HepG2 (cell line): Measurements from ENCODE around the gene WNT3A. TPM values are rescaled to one million over a fixed set of nuclear protein-coding genes. Genes with fewer than 3 reads are reported as not detected.

ENCODE experiments used
- ATAC-seq: fragments of 200-7000 bp; cut with Tn5 transposase; 3 replicates; pipeline ENCODE4 v1.9.1; 2020; ENCODE audit warnings: mild to moderate bottlenecking, moderate library complexity
- BruUV-seq: library from RNA; stranded (reverse); fragments of 400-500 nt; replicated peaks from 2 replicates; lab custom pipeline; 2021; lab: Mats Ljungman, UMichigan
- CTCF ChIA-PET: fragments of 300-600 bp; formaldehyde crosslinking; extraction: SDS; loops from one replicate; lab custom pipeline; 2021; ENCODE audit warnings: low total read pairs, inconsistent platforms, low intra/inter-chr PET ratio; lab: Yijun Ruan, JAX
- POLR2A ChIA-PET: fragments of 350-600 bp; sonication (Branson Sonifier 250); formaldehyde crosslinking; loops from one replicate; lab custom pipeline; 2020; ENCODE audit warnings: antibody characterized with exemption, inconsistent platforms; lab: Yijun Ruan, JAX
- DNase-seq: peaks from one replicate; pipeline ENCODE4 v3.0.0-alpha.2; 2015; ENCODE audit warnings: low spot score
- FAIRE-seq: peaks from 3 replicates; lab custom pipeline; 2011; peaks lifted over from hg19 to GRCh38; lab: Jason Lieb, UNC
- H2AFZ ChIP-seq: one replicate; pipeline ENCODE4 v1.6.1; 2011; ENCODE audit warnings: low read length, inconsistent platforms
- H3K27ac ChIP-seq: fragments of 300-600 bp; 3 replicates; pipeline ENCODE4 v1.8.0; 2011; ENCODE audit warnings: mixed run types, mild to moderate bottlenecking, mixed read lengths, low read length, inconsistent platforms; ENCODE audit not compliant: insufficient read depth; ENCODE audit errors: extremely low read length
- H3K27me3 ChIP-seq, 2 experiments: fragments of 200-600 bp in 1 of 2; 2 replicates in 1 of 2; 3 replicates in 1 of 2; pipeline versions ENCODE4 v1.6.0 to v1.8.0; 2011; ENCODE audit warnings: low read length in 2 of 2, mild to moderate bottlenecking in 2 of 2, moderate library complexity in 2 of 2, inconsistent platforms in 1 of 2; ENCODE audit not compliant: insufficient read depth in 2 of 2, control insufficient read depth in 1 of 2
- H3K36me3 ChIP-seq, 2 experiments: fragments of 200-600 bp in 1 of 2; replicated peaks in 1 of 2; 2 replicates in 1 of 2; 3 replicates in 1 of 2; pipeline versions ENCODE4 v1.5.1 to v1.8.0; 2011; ENCODE audit warnings: low read length in 2 of 2, inconsistent platforms in 1 of 2; ENCODE audit not compliant: insufficient read depth in 2 of 2, control insufficient read depth in 1 of 2
- H3K4me1 ChIP-seq: 2 replicates; pipeline ENCODE4 v1.5.1; 2012; ENCODE audit warnings: low read length, inconsistent platforms; ENCODE audit not compliant: insufficient read depth
- H3K4me2 ChIP-seq: 2 replicates; pipeline ENCODE4 v1.6.0; 2011; ENCODE audit warnings: low read depth, low read length, inconsistent platforms
- H3K4me3 ChIP-seq, 3 experiments: fragments of 200-600 bp in 1 of 3; sonication (generic), shearing (Covaris generic) in 1 of 3; replicated peaks in 1 of 3; 2 replicates each; pipeline ENCODE4 v1.5.1; 2011 to 2016; ENCODE audit warnings: low read length in 3 of 3, inconsistent platforms in 2 of 3, low read depth in 2 of 3, mild to moderate bottlenecking in 2 of 3, control low read depth in 1 of 3, mixed read lengths in 1 of 3; ENCODE audit not compliant: insufficient read depth in 1 of 3
- H3K79me2 ChIP-seq: one replicate; pipeline ENCODE4 v1.6.1; 2011; ENCODE audit warnings: low read length, inconsistent platforms; ENCODE audit not compliant: insufficient read depth
- H3K9ac ChIP-seq: 2 replicates; pipeline ENCODE4 v1.6.0; 2011; ENCODE audit warnings: mild to moderate bottlenecking, low read depth, low read length, inconsistent platforms; ENCODE audit not compliant: insufficient read depth
- H3K9me3 ChIP-seq: 2 replicates; pipeline ENCODE4 v1.5.1; 2012; ENCODE audit warnings: mild to moderate bottlenecking, low read length
- H4K20me1 ChIP-seq: 2 replicates; pipeline ENCODE4 v1.6.0; 2011; ENCODE audit warnings: inconsistent platforms, mild to moderate bottlenecking, low read length, moderate library complexity; ENCODE audit not compliant: insufficient read depth
- AGO2 ChIP-seq: fragments of 200-400 bp; formaldehyde crosslinking; optimal IDR thresholded peaks from 2 replicates; pipeline ENCODE3; 2017; ENCODE audit warnings: mild to moderate bottlenecking, low read depth, low read length, moderate library complexity
- LRRFIP1 ChIP-seq: sonication (generic); formaldehyde crosslinking; conservative IDR thresholded peaks from 2 replicates; pipeline ENCODE4 v1.4.0; 2020; ENCODE audit warnings: missing genetic modification reagents
- MED8 ChIP-seq: sonication (generic); formaldehyde crosslinking; IDR thresholded peaks from 2 replicates; pipeline ENCODE4 v1.8.1; 2023; ENCODE audit warnings: mild to moderate bottlenecking, missing genetic modification reagents; ENCODE audit not compliant: insufficient replicate concordance
- ZNF232 ChIP-seq: sonication (generic); formaldehyde crosslinking; IDR thresholded peaks from 2 replicates; pipeline ENCODE4 v1.4.0; 2020; ENCODE audit warnings: missing genetic modification reagents, borderline replicate concordance
- ZNF441 ChIP-seq: sonication (generic); formaldehyde crosslinking; IDR thresholded peaks from 2 replicates; pipeline ENCODE4 v1.7.0; 2021; ENCODE audit warnings: missing genetic modification reagents, borderline replicate concordance
- WGBS: methylation state at CpG from one replicate; pipeline ENCODE4 v1.1.6; 2017; ENCODE audit warnings: low lambda C conversion rate; 5-methylcytosine and 5-hydroxymethylcytosine counted together
- in situ Hi-C: cut with HindIII; loops from 2 replicates; pipeline ENCODE4 v1.10.0; 2017; ENCODE audit warnings: low pct_unique_long_range_greater_than_20kb; ENCODE audit not compliant: extremely low pct_ligation_motif_present
- intact Hi-C: fragments of 100-400 bp; cut with micrococcal nuclease; formaldehyde crosslinking; loops from one replicate; pipeline ENCODE4 v1.10.0; 2022; ENCODE audit not compliant: unreplicated experiment
- polyA plus RNA-seq, 8 experiments: library from polyadenylated mRNA; depleted of rRNA in 3 of 8; stranded (reverse) in 7 of 8; unstranded in 1 of 8; fragments of >200 nt; fragmentation: Illumina TruSeq in 4 of 8; extraction: Trizol in 4 of 8; gene quantifications; 2 replicates each; pipeline versions ENCODE4 v1.2.1 to v1.2.3, GENCODE V29; 2011 to 2016; ENCODE audit warnings: low read depth in 4 of 8, missing spikeins in 1 of 8, mixed read lengths in 1 of 8; ENCODE audit not compliant: insufficient read depth in 1 of 8
- total RNA-seq, 5 experiments: library from RNA; depleted of rRNA; stranded (reverse); fragments of >200 nt; fragmentation: Illumina TruSeq; extraction: Trizol; gene quantifications; 2 replicates each; pipeline ENCODE4 v1.2.3, GENCODE V29; 2016; ENCODE audit warnings: low read depth in 1 of 5

Gene WNT3A
- total and polyA plus RNA-seq, 2 of the 13 experiments (the other 11 are each of a cell fraction or from before 2014, with no cell fraction given) = not detected

GRCh38 chr1:228107636-228108035, 100.8 kb downstream of the WNT3A start:
- POLR2A ChIA-PET = no interaction called here
- TF ChIP-seq MED8 (CRISPR knock-in tag) = no peak
- peak; percentile 55 for TF ChIP-seq AGO2
- H3K27ac ChIP-seq = no peak overlapping the region
- no peak overlapping the region for H2AFZ ChIP-seq
- FAIRE-seq (no peak), DNase-seq (no peak), ATAC-seq (no peak)
- H3K36me3 ChIP-seq = peaks cover 2 to 7% of the 10 kb centered on the region in 2 experiments; a peak in 2 of 5 replicates
- H4K20me1 ChIP-seq = no peaks in the 10 kb centered on the region
- WGBS = 98% methylated on average over 7 of the region's 19 CpGs
- peak overlapping the region; percentile 97; the same call in 1 of the 2 replicates for H3K9ac ChIP-seq
- H3K79me2 ChIP-seq = peaks cover 18% of the 10 kb centered on the region
- H3K4me2 ChIP-seq = peak overlapping the region; percentile 93
- peaks cover 35% of the 10 kb centered on the region for H3K4me1 ChIP-seq
- CTCF ChIA-PET = no interaction called here
- no peaks in the 10 kb centered on the region for H3K9me3 ChIP-seq
- BruUV-seq = no TSS peak
- no peaks in the 10 kb centered on the region; a peak in 1 of 5 replicates for H3K27me3 ChIP-seq
- intact Hi-C loops (no loop called here), in situ Hi-C loops (no loop called here)
- H3K4me3 ChIP-seq = peak overlapping the region in 1 of 3 experiments; percentile 99; a peak in 2 of 6 replicates

- Histone ChIP-seq H3K4me1 (peaks cover 35% of the 10 kb centered on the region), H3K27ac (peak overlapping the region; percentile 79), H3K9me3 (no peaks in the 10 kb centered on the region)
- no peak for ATAC-seq
- no peak for TF ChIP-seq LRRFIP1
- TF ChIP-seq ZNF232 (CRISPR knock-in tag) = 0 out of 2 replicates have a peak, but pooled peaks have one; percentile 7
- 0 out of 2 replicates have a peak, but pooled peaks have one; percentile 0 for TF ChIP-seq ZNF441
- TF ChIP-seq, all 625 proteins: peak for 2
- Histone ChIP-seq H4K20me1 (no peaks in the 10 kb centered on the region), H3K4me3 (peak overlapping the region; percentile 90 to 99 (median 97)), H3K4me2 (peak overlapping the region; percentile 93), H3K79me2 (peaks cover 18% of the 10 kb centered on the region), H2AFZ (no peak overlapping the region), H3K27me3 (no peaks in the 10 kb centered on the region; a peak in 1 of 5 replicates), H3K36me3 (peaks cover 2 to 7% of the 10 kb centered on the region in 2 experiments; a peak in 2 of 5 replicates), H3K9ac (peak overlapping the region; percentile 97)
- in situ Hi-C loops (no loop called here), intact Hi-C loops (no loop called here)
- FAIRE-seq (no peak), DNase-seq (no peak)
- ChIA-PET POLR2A (interaction anchor here (0.8 to 1.3 kb wide), 2 partner anchors 8 to 24 kb away, joined by 3 read pairs; no protein-coding TSS in a partner anchor), CTCF (no interaction called here)
- WGBS = 27% methylated on average over 5 of the region's 11 CpGs
- BruUV-seq = no TSS peak
Measured at GRCh38 chr1:228108055-228108690, 101.4 kb downstream of the WNT3A start.
